BLaER1 treated with 17β-estradiol and CSF1 and Interleukin-3, amounts not matched to agents 10 nM and 100 nM (cell line): ENCODE measurements around the gene UIMC1.

Experiments used
- H3K27ac ChIP-seq, 11 experiments: shearing (Covaris generic); formaldehyde crosslinking; 2 replicates each; pipeline ENCODE4 v1.8.1; 2022
- H3K27me3 ChIP-seq, 11 experiments: shearing (Covaris generic); formaldehyde crosslinking; 2 replicates each; pipeline ENCODE4 v1.8.1; 2022
- H3K36me3 ChIP-seq, 11 experiments: shearing (Covaris generic); formaldehyde crosslinking; 2 replicates each; pipeline ENCODE4 v1.8.1; 2022
- H3K4me1 ChIP-seq, 10 experiments: shearing (Covaris generic); formaldehyde crosslinking; 2 replicates each; pipeline ENCODE4 v1.8.1; 2022
- H3K4me2 ChIP-seq, 11 experiments: shearing (Covaris generic); formaldehyde crosslinking; 2 replicates each; pipeline ENCODE4 v1.8.1; 2022
- H3K4me3 ChIP-seq, 10 experiments: shearing (Covaris generic); formaldehyde crosslinking; 2 replicates each; pipeline ENCODE4 v1.8.1; 2022
- H3K9ac ChIP-seq, 11 experiments: shearing (Covaris generic); formaldehyde crosslinking; 2 replicates each; pipeline ENCODE4 v1.8.1; 2022
- H3K9me3 ChIP-seq, 11 experiments: shearing (Covaris generic); formaldehyde crosslinking; replicated peaks in 1 of 11; 2 replicates each; pipeline ENCODE4 v1.8.1; 2022
- H4K20me1 ChIP-seq, 11 experiments: shearing (Covaris generic); formaldehyde crosslinking; 2 replicates each; pipeline ENCODE4 v1.8.1; 2022
- Cebpa-rat ChIP-seq, 11 experiments: shearing (Covaris generic); IDR thresholded peaks; 2 replicates each; pipeline ENCODE4 v1.8.1; 2022

The UIMC1 gene

DNA sequence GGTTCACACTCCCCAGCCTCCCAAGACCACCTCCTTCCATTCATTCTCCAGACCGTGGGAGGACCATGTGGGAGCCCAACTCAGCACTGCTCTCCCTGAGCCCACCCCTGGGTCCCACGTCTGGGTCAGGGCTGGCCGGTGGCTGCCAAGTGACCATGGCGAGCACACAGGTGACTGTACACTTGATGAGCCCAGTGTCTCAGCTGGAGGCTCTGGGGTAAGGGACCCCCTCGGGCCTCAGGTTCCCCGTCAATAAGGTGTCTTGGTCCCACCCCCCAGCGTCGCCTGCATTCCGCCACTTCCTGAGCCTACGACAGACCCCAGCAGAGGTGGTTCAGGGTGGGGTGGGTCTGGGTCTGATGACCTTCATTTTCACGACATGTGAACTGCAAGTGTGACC, 146.2 kb downstream of the UIMC1 start:
- H3K27ac ChIP-seq = no peak overlapping the region
- no peak overlapping the region for H3K9ac ChIP-seq
- no peaks in the 10 kb centered on the region for H3K9me3 ChIP-seq
- H3K4me1 ChIP-seq = peaks cover 10 to 23% (median 18%) of the 10 kb centered on the region in 10 experiments; a peak in 18 of 20 replicates
- no peak overlapping the region for H3K4me2 ChIP-seq
- peaks cover 68 to 91% (median 79%) of the 10 kb centered on the region in 11 experiments for H3K27me3 ChIP-seq
- H4K20me1 ChIP-seq = peaks cover 0 to 69% (median 37%) of the 10 kb centered on the region in 11 experiments; a peak in 16 of 22 replicates
- no peak for TF ChIP-seq Cebpa-rat (IDR thresholded peaks at IDR 0.05)
- H3K4me3 ChIP-seq = no peak overlapping the region
- no peaks in the 10 kb centered on the region for H3K36me3 ChIP-seq

DNA sequence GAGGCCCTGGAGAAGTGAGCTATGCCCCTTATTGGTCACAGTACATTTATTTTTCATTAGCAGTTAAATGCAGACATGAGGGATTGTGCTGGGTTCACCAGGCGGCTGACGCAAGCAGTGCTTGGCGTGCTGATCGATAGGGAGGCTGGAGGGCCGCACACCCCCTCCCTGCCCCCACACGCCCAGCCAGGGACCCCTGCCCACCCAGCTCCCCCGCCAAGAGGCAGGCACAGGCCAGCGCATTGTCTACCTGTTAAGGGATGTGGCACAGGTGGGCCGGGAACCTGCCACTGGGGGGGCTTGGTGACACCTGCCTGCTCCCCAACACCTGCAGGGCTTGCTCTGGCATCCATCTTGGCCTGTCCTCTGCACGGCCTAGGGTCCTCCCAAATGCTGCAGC, 146.7 kb downstream of the UIMC1 start:
- H3K4me1 ChIP-seq = peaks cover 10 to 23% (median 18%) of the 10 kb centered on the region in 10 experiments; a peak in 18 of 20 replicates
- H3K4me2 ChIP-seq = no peak overlapping the region
- H3K4me3 ChIP-seq = no peak overlapping the region
- H3K9me3 ChIP-seq = no peaks in the 10 kb centered on the region
- H3K27ac ChIP-seq = no peak overlapping the region
- no peak overlapping the region for H3K9ac ChIP-seq
- peaks cover 0 to 65% (median 38%) of the 10 kb centered on the region in 11 experiments; a peak in 15 of 22 replicates for H4K20me1 ChIP-seq
- no peaks in the 10 kb centered on the region for H3K36me3 ChIP-seq
- no peak for TF ChIP-seq Cebpa-rat (IDR thresholded peaks at IDR 0.05)
- H3K27me3 ChIP-seq = peaks cover 64 to 91% (median 77%) of the 10 kb centered on the region in 11 experiments

- no peak for TF ChIP-seq Cebpa-rat (IDR thresholded peaks at IDR 0.05)
- peaks cover 45 to 75% (median 58%) of the 10 kb centered on the region in 11 experiments for H3K27me3 ChIP-seq
- H3K27ac ChIP-seq = no peak overlapping the region
- no peaks in the 10 kb centered on the region for H3K36me3 ChIP-seq
- H3K9me3 ChIP-seq = no peaks in the 10 kb centered on the region
- H4K20me1 ChIP-seq = peaks cover 0 to 66% (median 21%) of the 10 kb centered on the region in 11 experiments; a peak in 15 of 22 replicates
- H3K4me1 ChIP-seq = peaks cover 7 to 18% (median 14%) of the 10 kb centered on the region in 10 experiments; a peak in 18 of 20 replicates
- no peak overlapping the region for H3K4me3 ChIP-seq
- H3K4me2 ChIP-seq = no peak overlapping the region
- no peak overlapping the region for H3K9ac ChIP-seq
Observed at GRCh38 chr5:176857894-176858273, 148.7 kb downstream of the UIMC1 start.

GRCh38 chr5:176857216-176857893, 149.2 kb downstream of the UIMC1 start:
- Histone ChIP-seq H3K9me3 (no peaks in the 10 kb centered on the region), H3K27me3 (peaks cover 40 to 70% (median 53%) of the 10 kb centered on the region in 11 experiments), H3K4me3 (no peak overlapping the region), H3K4me1 (peaks cover 2 to 13% (median 9%) of the 10 kb centered on the region in 10 experiments; a peak in 18 of 20 replicates), H3K9ac (no peak overlapping the region), H3K4me2 (no peak overlapping the region), H3K36me3 (no peaks in the 10 kb centered on the region), H4K20me1 (peaks cover 0 to 66% (median 15%) of the 10 kb centered on the region in 11 experiments; a peak in 15 of 22 replicates), H3K27ac (no peak overlapping the region)
- TF ChIP-seq Cebpa-rat (IDR thresholded peaks at IDR 0.05) = no peak

DNA sequence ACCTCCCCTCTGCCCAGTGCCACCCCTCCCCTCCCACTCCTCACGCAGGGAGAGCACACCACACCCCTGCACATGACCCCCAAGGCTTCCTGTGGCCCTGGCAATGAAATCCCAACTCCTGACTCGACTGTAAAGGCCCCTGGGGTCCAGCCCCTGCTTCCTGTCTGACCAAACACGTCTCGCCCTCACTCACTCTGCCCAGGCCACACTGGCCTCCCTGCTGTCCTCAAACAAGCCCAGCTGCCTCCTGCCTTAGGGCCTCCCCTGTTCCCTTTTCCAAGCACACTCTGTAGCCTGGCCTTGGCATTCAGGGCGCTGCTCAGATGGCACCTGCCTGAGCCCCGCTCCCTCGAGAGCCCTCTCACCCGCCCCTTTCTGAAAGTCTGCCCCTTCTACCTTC, 149.8 kb downstream of the UIMC1 start:
- H3K36me3 ChIP-seq = no peaks in the 10 kb centered on the region
- H3K4me2 ChIP-seq = no peak overlapping the region
- no peak overlapping the region for H3K4me3 ChIP-seq
- peaks cover 34 to 64% (median 46%) of the 10 kb centered on the region in 11 experiments for H3K27me3 ChIP-seq
- H3K4me1 ChIP-seq = peaks cover 0 to 6% (median 3%) of the 10 kb centered on the region in 10 experiments; a peak in 8 of 20 replicates
- H4K20me1 ChIP-seq = peaks cover 0 to 64% (median 10%) of the 10 kb centered on the region in 11 experiments; a peak in 11 of 22 replicates
- H3K9me3 ChIP-seq = no peaks in the 10 kb centered on the region
- H3K27ac ChIP-seq = no peak overlapping the region
- TF ChIP-seq Cebpa-rat (IDR thresholded peaks at IDR 0.05) = no peak
- no peak overlapping the region for H3K9ac ChIP-seq

DNA sequence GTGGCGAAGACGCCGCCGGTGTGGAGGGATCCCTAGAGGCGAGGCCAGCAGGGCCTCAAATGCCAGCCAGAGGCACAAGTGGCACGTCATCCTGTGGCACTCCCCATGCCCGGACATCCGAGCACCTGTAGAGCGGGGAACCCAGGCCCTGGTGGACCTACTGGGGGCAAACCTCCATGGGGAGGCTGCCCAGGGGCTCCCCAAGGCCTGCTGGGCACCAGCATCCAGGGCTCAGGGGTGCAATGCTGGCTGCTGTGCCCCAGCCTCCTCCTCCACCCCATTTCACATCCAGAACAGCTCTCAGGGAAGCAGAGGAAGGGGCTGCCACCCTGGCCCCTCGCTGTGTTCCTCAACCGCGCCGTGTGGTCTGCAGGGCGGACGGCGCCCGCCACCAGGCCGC, 151.0 kb downstream of the UIMC1 start:
- H3K27ac ChIP-seq = no peak overlapping the region
- H3K4me1 ChIP-seq = no peaks in the 10 kb centered on the region
- no peak for TF ChIP-seq Cebpa-rat (IDR thresholded peaks at IDR 0.05)
- H3K9ac ChIP-seq = no peak overlapping the region
- no peaks in the 10 kb centered on the region for H3K9me3 ChIP-seq
- peaks cover 22 to 57% (median 35%) of the 10 kb centered on the region in 11 experiments; a peak in 19 of 22 replicates for H3K27me3 ChIP-seq
- H3K4me2 ChIP-seq = no peak overlapping the region
- H3K4me3 ChIP-seq = no peak overlapping the region
- H3K36me3 ChIP-seq = no peaks in the 10 kb centered on the region
- H4K20me1 ChIP-seq = peaks cover 0 to 64% (median 12%) of the 10 kb centered on the region in 11 experiments; a peak in 11 of 22 replicates
